Activated CD4-positive, alpha-beta memory T cell treated with anti-CD3 and anti-CD28 coated beads for 36 hours (primary cell): Measurements from ENCODE around the gene GFAP. TPM values are rescaled to one million over a fixed set of nuclear protein-coding genes. Genes with fewer than 3 reads are reported as not detected.

Experiments
- CTCF ChIA-PET: fragments of 350-600 bp; sonication (Branson Sonifier 250); formaldehyde crosslinking; loops from one replicate; lab custom pipeline; 2021; ENCODE audit warnings: antibody characterized with exemption, inconsistent platforms; lab: Charles Lee
- POLR2A ChIA-PET: fragments of 350-600 bp; sonication (Branson Sonifier 250); formaldehyde crosslinking; loops from one replicate; lab custom pipeline; 2021; ENCODE audit warnings: antibody characterized with exemption; lab: Charles Lee
- DNase-seq: peaks from one replicate; pipeline ENCODE4 v3.0.0-alpha.2; 2020
- H3K27ac Mint-ChIP-seq: one replicate; pipeline ENCODE4 v1.8.0; 2021; ENCODE audit warnings: mixed read lengths
- H3K27me3 Mint-ChIP-seq: one replicate; pipeline ENCODE4 v1.8.0; 2021; ENCODE audit warnings: mixed read lengths
- H3K36me3 Mint-ChIP-seq: one replicate; pipeline ENCODE4 v1.8.0; 2021; ENCODE audit warnings: mixed read lengths
- H3K4me1 Mint-ChIP-seq: one replicate; pipeline ENCODE4 v1.8.0; 2021; ENCODE audit warnings: low read depth, mixed read lengths
- H3K4me3 Mint-ChIP-seq: one replicate; pipeline ENCODE4 v1.8.0; 2021; ENCODE audit warnings: mild to moderate bottlenecking, mixed read lengths
- H3K9me3 Mint-ChIP-seq: one replicate; pipeline ENCODE4 v1.8.0; 2021; ENCODE audit warnings: mixed read lengths
- intact Hi-C: fragments of 100-400 bp; cut with micrococcal nuclease; formaldehyde crosslinking; loops from one replicate; pipeline ENCODE4 v1.15.1; 2023
- total RNA-seq, 2 experiments: library from RNA; stranded (reverse); gene quantifications; one replicate each; pipeline ENCODE4 v1.2.3, GENCODE V29; 2021

Gene GFAP
- total RNA-seq, 2 experiments from 2014 or later = not detected

DNA sequence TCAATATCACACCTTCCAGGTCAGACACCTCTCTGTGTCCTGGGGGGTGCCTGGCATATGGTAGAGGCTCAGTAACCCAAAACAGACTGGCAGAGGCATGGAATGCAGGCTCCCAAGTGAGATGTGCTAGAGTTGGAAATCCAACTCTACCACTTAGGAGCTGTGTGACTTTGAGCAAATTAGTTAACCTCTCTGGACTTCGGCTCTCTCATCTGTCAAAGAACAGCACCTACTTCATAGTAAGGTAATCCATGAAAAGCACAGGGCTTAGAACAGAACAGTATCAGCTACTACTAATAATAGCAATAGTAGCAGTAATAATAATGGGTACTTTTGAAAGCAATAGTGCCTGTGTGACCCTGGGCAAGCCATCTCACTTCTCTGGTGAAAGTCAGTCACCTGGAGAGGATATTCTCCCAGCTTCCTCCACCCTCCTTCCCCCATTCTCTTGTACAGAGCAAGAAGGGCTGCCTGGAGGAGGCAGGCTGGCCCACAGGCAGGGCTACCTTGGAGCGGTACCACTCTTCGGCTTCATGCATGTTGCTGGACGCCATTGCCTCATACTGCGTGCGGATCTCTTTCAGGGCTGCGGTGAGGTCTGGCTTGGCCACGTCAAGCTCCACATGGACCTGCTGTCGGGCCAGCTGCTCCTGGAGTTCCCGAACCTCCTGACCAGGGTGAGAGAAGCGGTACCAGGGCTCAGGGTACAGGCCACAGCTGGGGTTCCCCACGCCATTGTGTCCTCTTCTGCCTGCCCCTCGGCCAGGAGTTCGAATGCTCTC, 2.3 kb downstream of the GFAP start:
- POLR2A ChIA-PET = no interaction called here
- Mint-ChIP-seq H3K27me3 (peaks cover 24% of the 10 kb centered on the region), H3K36me3 (no peaks in the 10 kb centered on the region), H3K9me3 (no peaks in the 10 kb centered on the region), H3K4me3 (no peak overlapping the region), H3K27ac (no peak overlapping the region), H3K4me1 (peaks cover 6% of the 10 kb centered on the region)
- no peak for DNase-seq
- intact Hi-C loops = no loop called here
- CTCF ChIA-PET = interaction anchor here (0.7 to 5.8 kb wide), 6 partner anchors 7 to 239 kb away, joined by 3 to 57 read pairs (median 4); partner anchors contain the start of gene ACBD4

DNA sequence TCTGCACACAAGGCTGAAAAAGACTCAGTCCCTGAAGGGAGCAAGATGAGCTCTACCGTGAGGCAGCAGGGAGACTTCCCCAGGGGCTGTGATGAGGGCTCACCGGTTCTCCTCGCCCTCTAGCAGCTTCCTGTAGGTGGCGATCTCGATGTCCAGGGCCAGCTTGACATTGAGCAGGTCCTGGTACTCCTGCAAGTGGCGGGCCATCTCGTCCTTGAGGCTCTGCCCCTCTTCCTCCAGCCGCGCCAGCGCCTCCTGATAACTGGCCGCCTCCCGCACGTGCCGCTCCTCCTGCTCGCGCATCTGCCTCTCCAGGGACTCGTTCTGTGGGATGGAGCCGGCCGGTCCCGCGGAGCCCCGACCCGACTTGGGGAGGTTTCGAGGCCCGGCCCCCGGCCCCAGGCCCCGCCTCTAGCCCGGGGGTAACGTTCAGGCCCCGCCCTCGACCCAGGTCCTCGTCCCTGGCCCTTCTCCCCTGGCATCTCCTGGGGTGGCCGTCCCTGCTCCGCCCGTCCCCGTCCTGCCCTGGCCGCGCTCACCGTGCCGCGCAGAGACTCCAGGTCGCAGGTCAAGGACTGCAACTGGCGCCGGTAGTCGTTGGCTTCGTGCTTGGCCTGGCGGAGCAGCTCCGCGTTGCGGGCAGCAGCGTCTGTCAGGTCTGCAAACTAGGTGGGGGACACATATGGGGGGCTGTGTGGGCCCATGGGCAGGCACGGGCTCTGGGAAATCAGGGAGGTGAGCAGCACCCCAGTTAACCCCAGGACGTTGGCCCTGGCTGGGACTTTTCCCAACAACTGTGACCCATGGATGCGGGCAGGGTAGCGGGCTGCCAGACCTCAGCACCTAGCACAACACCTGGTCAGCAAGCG, 3.9 kb downstream of the GFAP start:
- intact Hi-C loops = no loop called here
- peak; percentile 70 for DNase-seq
- POLR2A ChIA-PET = interaction anchor here (0.9 to 1.0 kb wide), 2 partner anchors 9 to 12 kb away, joined by 3 read pairs; a partner anchor contains a TSS
- Mint-ChIP-seq H3K36me3 (no peaks in the 10 kb centered on the region), H3K9me3 (no peaks in the 10 kb centered on the region), H3K27me3 (peaks cover 24% of the 10 kb centered on the region), H3K4me1 (peaks cover 6% of the 10 kb centered on the region), H3K4me3 (peak overlapping the region; percentile 16), H3K27ac (no peak overlapping the region)
- CTCF ChIA-PET = interaction anchor here (0.7 to 5.8 kb wide), 11 partner anchors 8 to 150 kb away, joined by 3 to 57 read pairs (median 4); partner anchors contain the start of genes EFTUD2 and NMT1

DNA sequence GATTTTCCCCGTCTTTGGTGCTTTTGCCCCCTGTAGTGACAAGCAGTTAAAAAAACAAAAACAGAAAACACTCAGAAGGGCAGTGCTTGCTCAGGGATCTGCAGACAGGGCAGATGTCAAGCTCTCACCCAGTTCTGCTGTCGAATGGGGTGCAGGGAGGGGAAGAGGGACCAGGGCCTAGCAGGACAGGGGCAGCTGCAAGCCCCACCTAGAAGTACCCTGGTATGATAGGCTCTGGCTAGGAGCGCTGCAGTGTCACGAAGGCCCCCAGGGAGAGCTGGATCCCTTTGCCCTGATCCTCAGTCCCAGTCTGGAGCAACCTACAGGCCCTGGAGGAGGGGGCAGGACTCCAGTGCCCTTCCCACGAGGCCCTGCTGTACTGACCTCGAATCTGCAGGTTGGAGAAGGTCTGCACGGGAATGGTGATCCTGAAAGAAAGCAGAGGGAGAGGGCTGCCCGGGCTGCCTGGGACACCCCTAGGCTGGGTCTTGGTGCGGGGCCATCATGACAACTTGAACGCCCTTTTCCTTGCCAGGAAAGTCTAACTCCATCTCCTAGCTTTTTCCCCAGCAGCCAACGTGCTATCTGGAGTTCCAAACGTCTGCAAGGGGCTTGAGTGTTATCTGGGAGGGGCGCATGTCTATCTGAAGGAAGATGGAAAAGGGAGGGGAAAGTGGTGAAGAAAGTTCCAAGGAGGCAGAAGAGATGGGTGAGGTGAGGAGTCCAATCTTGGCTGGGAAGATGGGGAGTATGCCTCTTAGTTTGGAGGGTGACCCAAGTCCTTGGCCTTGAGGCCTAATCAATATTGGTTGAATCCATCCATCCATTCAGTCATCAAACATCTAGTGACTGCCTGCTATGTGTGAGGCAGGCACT, 4.8 kb downstream of the GFAP start:
- Mint-ChIP-seq H3K9me3 (no peaks in the 10 kb centered on the region), H3K4me3 (no peak overlapping the region), H3K4me1 (peaks cover 6% of the 10 kb centered on the region), H3K27me3 (peaks cover 24% of the 10 kb centered on the region), H3K36me3 (no peaks in the 10 kb centered on the region), H3K27ac (no peak overlapping the region)
- ChIA-PET POLR2A (interaction anchor here (1.0 kb wide), 1 partner anchor 8 kb away, joined by 3 read pairs; no protein-coding TSS in a partner anchor), CTCF (interaction anchor here (0.7 to 5.8 kb wide), 12 partner anchors 8 to 1121 kb away, joined by 3 to 57 read pairs (median 4); partner anchors contain the start of genes EFTUD2 and NMT1)
- DNase-seq = no peak
- intact Hi-C loops = no loop called here

DNA sequence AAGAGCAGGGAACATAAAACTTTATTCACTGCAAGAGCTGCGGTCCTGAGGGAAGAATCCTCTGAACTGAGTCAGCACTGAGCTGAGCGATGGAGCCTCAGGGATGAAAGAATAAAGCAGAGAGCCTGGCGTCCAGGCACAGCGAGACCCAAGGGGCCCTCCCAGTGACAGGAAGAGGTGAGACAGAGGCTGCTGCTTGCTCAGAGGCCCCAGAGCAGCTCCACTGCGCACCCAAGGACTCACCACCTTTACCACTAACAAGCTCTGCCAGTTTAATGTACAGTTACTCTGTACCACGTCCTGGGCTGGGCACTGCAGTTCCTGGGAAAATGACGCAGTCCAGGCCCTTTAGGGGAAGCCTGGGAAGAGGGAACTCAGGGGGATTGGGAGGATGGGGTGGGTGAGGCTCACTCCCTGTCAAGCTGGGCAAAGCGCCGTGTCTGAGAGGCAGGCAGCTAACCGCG, 5.6 kb downstream of the GFAP start:
- Mint-ChIP-seq H3K4me3 (no peak overlapping the region), H3K27me3 (peaks cover 24% of the 10 kb centered on the region), H3K36me3 (no peaks in the 10 kb centered on the region), H3K4me1 (peaks cover 6% of the 10 kb centered on the region), H3K9me3 (no peaks in the 10 kb centered on the region), H3K27ac (no peak overlapping the region)
- DNase-seq = no peak
- POLR2A ChIA-PET = no interaction called here
- intact Hi-C loops = no loop called here
- CTCF ChIA-PET = interaction anchor here (1.1 to 4.3 kb wide), 4 partner anchors 10 to 112 kb away, joined by 3 to 26 read pairs (median 12); no protein-coding TSS in a partner anchor

DNA sequence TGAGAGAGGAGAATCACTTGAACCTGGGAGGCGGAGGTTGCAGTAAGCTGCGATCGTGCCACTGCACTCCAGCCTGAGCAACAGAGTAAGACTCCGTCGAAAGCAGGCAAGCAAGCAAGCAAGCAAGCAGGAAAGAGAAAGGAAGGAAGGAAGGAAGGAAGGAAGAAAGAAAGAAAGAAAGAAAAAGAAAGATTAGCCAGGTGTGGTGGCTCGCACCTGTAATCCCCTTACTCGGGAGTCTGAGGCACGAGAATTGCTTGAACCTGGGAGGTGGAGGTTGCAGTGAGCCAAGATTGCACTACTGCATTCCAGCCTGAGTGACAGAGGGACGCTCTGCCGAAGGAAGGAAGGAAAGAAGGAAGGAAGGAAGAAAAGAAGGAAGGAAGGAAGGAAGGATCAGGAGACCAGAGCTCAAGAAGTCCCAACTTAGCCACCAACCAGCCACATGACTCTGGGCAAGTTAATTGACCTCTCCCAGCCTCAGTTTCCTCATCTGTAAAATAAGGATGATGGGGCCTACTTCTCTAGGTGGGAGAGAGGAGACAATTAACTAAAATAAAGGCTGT, 6.5 kb downstream of the GFAP start:
- H3K4me1 Mint-ChIP-seq = peaks cover 6% of the 10 kb centered on the region
- ChIA-PET CTCF (interaction anchor here (1.1 to 4.3 kb wide), 3 partner anchors 11 to 112 kb away, joined by 3 to 26 read pairs (median 19); no protein-coding TSS in a partner anchor), POLR2A (no interaction called here)
- no peaks in the 10 kb centered on the region for H3K9me3 Mint-ChIP-seq
- H3K27me3 Mint-ChIP-seq = peaks cover 24% of the 10 kb centered on the region
- H3K36me3 Mint-ChIP-seq = no peaks in the 10 kb centered on the region
- no peak overlapping the region for H3K27ac Mint-ChIP-seq
- H3K4me3 Mint-ChIP-seq = no peak overlapping the region
- no peak for DNase-seq
- intact Hi-C loops = no loop called here

DNA sequence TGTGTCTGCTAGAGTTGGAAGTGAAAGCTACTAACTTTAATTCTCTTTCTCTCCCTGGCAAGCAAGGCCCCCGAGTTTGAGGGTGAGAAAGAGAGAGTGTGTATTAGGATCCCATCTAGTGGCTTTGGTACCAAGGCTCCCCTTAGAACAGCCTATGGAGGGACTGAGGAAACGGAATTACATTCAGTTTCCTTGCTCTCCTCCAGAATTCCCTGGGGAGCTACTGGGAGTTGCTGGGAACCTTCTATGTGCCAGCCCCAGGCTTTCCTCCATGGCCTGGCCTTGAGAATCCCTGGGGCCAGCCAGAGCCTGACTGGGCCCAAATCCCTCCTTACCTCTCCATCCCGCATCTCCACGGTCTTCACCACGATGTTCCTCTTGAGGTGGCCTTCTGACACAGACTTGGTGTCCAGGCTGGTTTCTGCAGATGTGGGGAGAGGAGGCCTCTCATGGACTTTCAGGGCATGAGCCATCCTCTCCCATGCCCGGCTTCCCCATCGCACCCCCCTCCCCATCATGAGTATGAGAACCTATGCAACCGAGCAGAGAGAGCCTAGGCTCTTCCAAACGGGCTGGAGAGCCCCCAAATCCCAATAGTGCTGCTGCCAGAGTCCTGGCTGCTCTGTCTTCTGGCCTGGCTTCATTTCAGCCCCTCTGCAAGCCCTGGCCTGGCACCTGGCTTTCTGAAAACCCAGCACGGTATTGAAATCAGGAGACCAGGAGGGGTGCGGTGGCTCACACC, 7.4 kb downstream of the GFAP start:
- intact Hi-C loops = no loop called here
- CTCF ChIA-PET = interaction anchor here (0.9 to 1.3 kb wide), 3 partner anchors 115 to 227 kb away, joined by 3 to 4 read pairs (median 4); partner anchors contain the start of gene ACBD4
- POLR2A ChIA-PET = no interaction called here
- no peak overlapping the region for H3K4me3 Mint-ChIP-seq
- peaks cover 19% of the 10 kb centered on the region for H3K27me3 Mint-ChIP-seq
- no peak overlapping the region for H3K27ac Mint-ChIP-seq
- no peak for DNase-seq
- no peaks in the 10 kb centered on the region for H3K36me3 Mint-ChIP-seq
- H3K9me3 Mint-ChIP-seq = no peaks in the 10 kb centered on the region
- peaks cover 6% of the 10 kb centered on the region for H3K4me1 Mint-ChIP-seq

DNA sequence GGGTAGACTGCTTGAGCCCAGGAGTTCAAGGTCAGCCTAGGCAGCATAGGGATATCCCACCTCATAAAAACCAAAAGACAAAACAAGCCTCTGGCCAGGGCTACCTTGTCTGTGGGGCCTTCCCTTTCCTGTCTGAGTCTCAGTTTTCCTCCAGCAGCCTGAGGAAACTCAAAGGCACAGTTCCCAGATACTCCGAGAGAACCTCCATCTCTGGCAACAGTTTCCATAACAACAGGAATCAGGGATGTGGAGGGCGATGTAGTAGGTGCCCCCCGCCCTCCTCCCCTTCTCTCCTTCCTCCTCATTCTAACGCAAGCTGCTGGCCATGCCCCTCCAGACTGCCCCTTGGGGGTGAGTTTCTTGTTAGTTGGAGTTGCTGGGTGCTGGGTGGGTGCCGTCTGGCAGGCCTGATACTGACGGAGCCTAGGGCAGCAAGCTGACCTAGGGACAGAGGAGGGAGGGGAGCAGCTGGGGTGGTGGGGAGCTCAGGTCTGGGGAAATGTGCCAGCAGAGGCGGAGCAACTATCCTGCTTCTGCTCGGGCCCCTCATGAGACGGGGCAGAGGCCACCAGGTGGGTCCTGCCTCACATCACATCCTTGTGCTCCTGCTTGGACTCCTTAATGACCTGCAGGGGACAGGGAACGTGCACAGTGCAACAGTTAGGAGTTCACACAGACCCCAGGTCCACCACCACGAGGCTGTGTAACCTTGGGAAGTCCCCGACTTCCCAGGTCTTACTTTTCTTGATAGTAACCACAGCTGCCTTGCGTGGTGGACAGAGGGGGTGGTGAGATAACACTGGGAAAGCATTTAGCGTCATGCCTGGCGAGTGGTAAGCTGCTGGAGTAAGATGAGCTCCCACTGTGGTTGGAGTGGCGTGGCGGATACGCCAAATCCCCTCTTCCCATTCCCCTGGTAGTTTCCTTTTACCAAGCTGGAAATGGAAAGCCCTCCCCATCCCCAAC, 8.3 kb downstream of the GFAP start:
- Mint-ChIP-seq H3K9me3 (no peaks in the 10 kb centered on the region), H3K27ac (no peak overlapping the region), H3K4me1 (peaks cover 6% of the 10 kb centered on the region), H3K36me3 (no peaks in the 10 kb centered on the region), H3K27me3 (peaks cover 14% of the 10 kb centered on the region), H3K4me3 (no peak overlapping the region)
- DNase-seq = no peak
- CTCF ChIA-PET = interaction anchor here (0.9 to 1.3 kb wide), 3 partner anchors 116 to 228 kb away, joined by 3 to 4 read pairs (median 4); partner anchors contain the start of gene ACBD4
- POLR2A ChIA-PET = no interaction called here
- intact Hi-C loops = no loop called here

DNA sequence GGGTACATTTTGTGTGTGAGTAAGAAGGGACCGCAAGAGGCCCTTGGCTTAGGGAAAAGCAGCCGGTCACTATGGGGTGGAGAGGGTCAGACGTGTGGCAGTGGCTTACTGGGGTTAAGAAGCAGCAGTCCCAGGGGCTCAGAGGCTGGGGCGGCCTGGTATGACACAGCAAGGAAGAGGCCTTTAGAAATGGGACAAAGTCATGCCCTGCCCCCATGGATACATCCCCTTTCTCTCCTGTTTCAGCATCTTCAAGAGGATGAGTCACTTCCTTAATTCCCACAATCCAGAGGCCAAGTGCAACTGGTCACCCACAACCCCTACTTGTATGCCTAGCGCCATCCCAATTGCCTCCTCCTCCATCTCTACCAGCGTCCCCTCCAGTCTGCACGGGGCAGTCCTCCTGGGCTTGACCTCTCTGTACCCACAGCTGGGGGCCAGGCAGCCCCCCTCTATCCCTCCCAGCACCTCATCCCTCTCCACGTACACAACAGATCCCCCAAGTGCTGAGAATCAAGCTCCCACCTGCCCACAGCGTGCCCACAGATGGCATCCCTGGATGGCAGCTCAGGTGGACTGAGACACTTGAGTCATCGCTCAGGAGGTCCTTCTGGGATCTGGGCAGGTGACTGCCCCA, 9.2 kb downstream of the GFAP start:
- CTCF ChIA-PET = no interaction called here
- no peak overlapping the region for H3K4me3 Mint-ChIP-seq
- H3K9me3 Mint-ChIP-seq = no peaks in the 10 kb centered on the region
- POLR2A ChIA-PET = no interaction called here
- intact Hi-C loops = no loop called here
- peaks cover 3% of the 10 kb centered on the region for H3K4me1 Mint-ChIP-seq
- no peaks in the 10 kb centered on the region for H3K36me3 Mint-ChIP-seq
- DNase-seq = no peak
- H3K27me3 Mint-ChIP-seq = peaks cover 7% of the 10 kb centered on the region
- H3K27ac Mint-ChIP-seq = no peak overlapping the region
